Hepatocyte (in vitro differentiated cells): ENCODE results near the gene RPL10. TPM values are rescaled to one million over a fixed set of nuclear protein-coding genes. Genes with fewer than 3 reads are reported as not detected.
A peak's percentile ranks its signal among the peaks of the same experiment; 100 is the strongest.

ENCODE experiments used
- DNase-seq: peaks from one replicate; pipeline ENCODE4 v3.0.0-alpha.2; 2016; ENCODE audit warnings: low spot score
- H2AFZ ChIP-seq: fragments of 200-600 bp; sonication (generic); 2 replicates; pipeline ENCODE4 v1.6.0; 2016; ENCODE audit warnings: antibody characterized with exemption, mild to moderate bottlenecking
- H3K27ac ChIP-seq: fragments of 200-600 bp; sonication (generic); 2 replicates; pipeline ENCODE4 v1.5.1; 2016; ENCODE audit warnings: mild to moderate bottlenecking
- H3K27me3 ChIP-seq: fragments of 200-600 bp; sonication (generic); 2 replicates; pipeline ENCODE4 v1.6.1; 2016
- H3K36me3 ChIP-seq: fragments of 200-600 bp; sonication (generic); replicated peaks from 2 replicates; pipeline ENCODE4 v1.5.1; 2016; ENCODE audit warnings: low read depth; ENCODE audit not compliant: insufficient read depth
- H3K4me1 ChIP-seq: fragments of 200-600 bp; sonication (generic); 2 replicates; pipeline ENCODE4 v1.5.1; 2016; ENCODE audit warnings: mild to moderate bottlenecking, moderate library complexity; ENCODE audit not compliant: insufficient read depth
- H3K4me2 ChIP-seq: fragments of 200-600 bp; sonication (generic); 2 replicates; pipeline ENCODE4 v1.6.0; 2016
- H3K4me3 ChIP-seq: fragments of 200-600 bp; sonication (generic); 2 replicates; pipeline ENCODE4 v1.5.1; 2016; ENCODE audit warnings: mild to moderate bottlenecking
- H3K79me2 ChIP-seq: fragments of 200-600 bp; sonication (generic); 2 replicates; pipeline ENCODE4 v1.6.0; 2017; ENCODE audit warnings: mild to moderate bottlenecking
- H3K9me2 ChIP-seq: fragments of 200-600 bp; sonication (generic); replicated peaks from 2 replicates; pipeline ENCODE4 v1.6.0; 2017; ENCODE audit warnings: mild to moderate bottlenecking; ENCODE audit not compliant: insufficient read depth
- H3K9me3 ChIP-seq: fragments of 200-600 bp; sonication (generic); 2 replicates; pipeline ENCODE4 v1.5.1; 2016; ENCODE audit warnings: low read depth, mild to moderate bottlenecking
- H4K20me1 ChIP-seq: fragments of 200-600 bp; sonication (generic); 2 replicates; pipeline ENCODE4 v1.6.0; 2016; ENCODE audit warnings: mild to moderate bottlenecking; ENCODE audit not compliant: insufficient read depth, poor library complexity, severe bottlenecking
- CTCF ChIP-seq: fragments of 200-600 bp; sonication (generic); IDR thresholded peaks from 2 replicates; pipeline ENCODE4 v1.5.1; 2016; ENCODE audit warnings: antibody characterized with exemption, mild to moderate bottlenecking; ENCODE audit not compliant: poor library complexity
- EZH2 ChIP-seq: fragments of 200-600 bp; sonication (generic); IDR thresholded peaks from 2 replicates; pipeline ENCODE4 v1.6.1; 2016; ENCODE audit warnings: antibody characterized with exemption, mild to moderate bottlenecking, borderline replicate concordance
- EZH2phosphoT487 ChIP-seq: fragments of 200-600 bp; sonication (generic); IDR thresholded peaks from one replicate; pipeline ENCODE4 v1.6.1; 2018; ENCODE audit warnings: antibody characterized with exemption, mild to moderate bottlenecking, low read depth, moderate library complexity; ENCODE audit not compliant: unreplicated experiment, severe bottlenecking
- WGBS: methylation state at CpG from one replicate; pipeline ENCODE4 v1.1.6; 2016; ENCODE audit warnings: low lambda C conversion rate; ENCODE audit errors: missing lambda C conversion rate; 5-methylcytosine and 5-hydroxymethylcytosine counted together
- polyA plus RNA-seq: library from polyadenylated mRNA; unstranded; fragments of >200 nt; fragmentation: Nextera tagmentation; extraction: Ambion mirVana; gene quantifications from 2 replicates; pipeline ENCODE4 v1.2.1, GENCODE V29; 2016
- total RNA-seq: library from RNA; depleted of rRNA; stranded (reverse); fragments of >200 nt; gene quantifications from 2 replicates; pipeline ENCODE4 v1.2.3, GENCODE V29; 2014

RPL10 gene
- total and polyA plus RNA-seq, 2 experiments from 2014 or later: 1,206 to 4,460 TPM

- H3K9me2 ChIP-seq: no peaks in the 10 kb centered on the region
- no peaks in the 10 kb centered on the region for H3K9me3 ChIP-seq
- 89% methylated on average over 11 of the region's 11 CpGs for WGBS
- no peak overlapping the region for H2AFZ ChIP-seq
- peaks cover 32% of the 10 kb centered on the region for H3K79me2 ChIP-seq
- H4K20me1 ChIP-seq: peaks cover 11% of the 10 kb centered on the region
- H3K27ac ChIP-seq: no peak overlapping the region
- no peaks in the 10 kb centered on the region for H3K36me3 ChIP-seq
- H3K4me1 ChIP-seq: peaks cover 8% of the 10 kb centered on the region
- TF ChIP-seq EZH2 (no peak), CTCF (no peak), EZH2phosphoT487 (no peak)
- no peak overlapping the region for H3K4me3 ChIP-seq
- DNase-seq: no peak
- no peaks in the 10 kb centered on the region for H3K27me3 ChIP-seq
- no peak overlapping the region for H3K4me2 ChIP-seq
Measured at GRCh38 chrX:154366666-154367055, 31.5 kb upstream of the RPL10 start.

GRCh38 chrX:154367474-154368308 is 30.5 kb upstream of the RPL10 start:
- Histone ChIP-seq H2AFZ (no peak overlapping the region), H3K27me3 (no peaks in the 10 kb centered on the region), H3K9me2 (no peaks in the 10 kb centered on the region), H3K36me3 (no peaks in the 10 kb centered on the region), H4K20me1 (peaks cover 11% of the 10 kb centered on the region), H3K9me3 (no peaks in the 10 kb centered on the region), H3K4me2 (peak overlapping the region; percentile 85), H3K27ac (peak overlapping the region; percentile 100), H3K4me3 (no peak overlapping the region), H3K4me1 (peaks cover 8% of the 10 kb centered on the region), H3K79me2 (peaks cover 32% of the 10 kb centered on the region)
- TF ChIP-seq EZH2phosphoT487: no peak
- TF ChIP-seq CTCF: no peak
- no peak for TF ChIP-seq EZH2
- WGBS: 88% methylated on average over 30 of the region's 31 CpGs
- no peak for DNase-seq

- H3K9me2 ChIP-seq: no peaks in the 10 kb centered on the region
- no peaks in the 10 kb centered on the region for H3K36me3 ChIP-seq
- WGBS: 49% methylated on average over 10 of the region's 16 CpGs
- peak overlapping the region; percentile 85 for H3K4me2 ChIP-seq
- peaks cover 11% of the 10 kb centered on the region for H4K20me1 ChIP-seq
- H3K4me3 ChIP-seq: peak overlapping the region; percentile 55
- peak; percentile 87 for DNase-seq
- peak overlapping the region; percentile 100 for H3K27ac ChIP-seq
- no peak for TF ChIP-seq EZH2phosphoT487
- TF ChIP-seq CTCF: no peak
- TF ChIP-seq EZH2: no peak
- H3K4me1 ChIP-seq: peaks cover 12% of the 10 kb centered on the region
- no peaks in the 10 kb centered on the region for H3K27me3 ChIP-seq
- H3K9me3 ChIP-seq: no peaks in the 10 kb centered on the region
- H3K79me2 ChIP-seq: peaks cover 28% of the 10 kb centered on the region
- H2AFZ ChIP-seq: no peak overlapping the region
Measured at GRCh38 chrX:154368630-154369448, 29.3 kb upstream of the RPL10 start.
